CD4-positive, alpha-beta T cell (primary cell): ENCODE results near the gene ETV5. TPM values are rescaled to one million over a fixed set of nuclear protein-coding genes. Genes with fewer than 3 reads are reported as not detected.

ENCODE experiments used
- ATAC-seq: fragments of 200-7000 bp; cut with Tn5 transposase; one replicate; pipeline ENCODE4 v1.10.0; 2022; ENCODE audit warnings: mild to moderate bottlenecking; ENCODE audit not compliant: poor library complexity
- CTCF ChIA-PET: fragments of 350-600 bp; sonication (Branson Sonifier 250); formaldehyde crosslinking; loops from one replicate; lab custom pipeline; 2021; ENCODE audit warnings: antibody characterized with exemption, inconsistent platforms; lab: Charles Lee
- POLR2A ChIA-PET: fragments of 350-600 bp; sonication (Branson Sonifier 250); formaldehyde crosslinking; loops from one replicate; lab custom pipeline; 2021; ENCODE audit warnings: antibody characterized with exemption, inconsistent platforms; lab: Charles Lee
- DNase-seq, 14 experiments: peaks; one replicate each; pipeline ENCODE4 v3.0.0-alpha.2; 2013 to 2020; ENCODE audit warnings: mixed read lengths in 2 of 14
- H3K27ac ChIP-seq, 2 donors: one replicate each; pipeline versions ENCODE4 v1.5.1 to v1.7.0; 2013; ENCODE audit warnings: low read length in 2 of 2, low read depth in 1 of 2, mild to moderate bottlenecking in 1 of 2
- H3K27me3 ChIP-seq, 2 experiments: 1 replicate in 1 of 2; 2 replicates in 1 of 2; pipeline versions ENCODE4 v1.6.1 to v1.7.0; 2013; ENCODE audit warnings: low read length in 2 of 2, control low read depth in 1 of 2, mild to moderate bottlenecking in 1 of 2, moderate library complexity in 1 of 2; ENCODE audit not compliant: insufficient read depth in 2 of 2, control insufficient read depth in 1 of 2
- H3K36me3 ChIP-seq: one replicate; pipeline ENCODE4 v1.6.1; 2013; ENCODE audit warnings: low read length, control low read depth; ENCODE audit not compliant: insufficient read depth
- H3K4me1 ChIP-seq: one replicate; pipeline ENCODE4 v1.6.1; 2013; ENCODE audit warnings: low read length, control low read depth; ENCODE audit not compliant: insufficient read depth
- H3K4me3 ChIP-seq: one replicate; pipeline ENCODE4 v1.5.1; 2013; ENCODE audit warnings: mild to moderate bottlenecking, low read length, moderate library complexity
- H3K9me3 ChIP-seq, 2 experiments: 1 replicate in 1 of 2; 2 replicates in 1 of 2; pipeline versions ENCODE4 v1.6.1 to v1.7.0; 2013; ENCODE audit warnings: low read length in 2 of 2, mild to moderate bottlenecking in 2 of 2, control low read depth in 1 of 2, moderate library complexity in 1 of 2; ENCODE audit not compliant: control insufficient read depth in 1 of 2, insufficient read depth in 1 of 2
- H3K27ac Mint-ChIP-seq: one replicate; pipeline ENCODE4 v1.8.0; 2020; ENCODE audit warnings: mixed read lengths
- H3K27me3 Mint-ChIP-seq: one replicate; pipeline ENCODE4 v1.8.0; 2021; ENCODE audit warnings: mixed read lengths
- H3K36me3 Mint-ChIP-seq: one replicate; pipeline ENCODE4 v1.8.0; 2021; ENCODE audit warnings: low read depth, mixed read lengths
- H3K4me1 Mint-ChIP-seq: one replicate; pipeline ENCODE4 v1.8.0; 2021; ENCODE audit warnings: low read depth, mixed read lengths
- H3K4me3 Mint-ChIP-seq: one replicate; pipeline ENCODE4 v1.8.0; 2020; ENCODE audit warnings: mild to moderate bottlenecking, mixed read lengths
- H3K9me3 Mint-ChIP-seq: one replicate; pipeline ENCODE4 v1.8.0; 2020; ENCODE audit warnings: mixed read lengths
- intact Hi-C, 2 experiments: fragments of 100-400 bp; cut with DNase I in 1 of 2; cut with micrococcal nuclease in 1 of 2; formaldehyde crosslinking; loops; one replicate each; pipeline versions ENCODE4 v1.15.1 to v1.9.0; 2023 to 2025; cut with DNase I, micrococcal nuclease
- total RNA-seq, 174 experiments: library from RNA in 2 of 174; stranded (reverse) in 2 of 174; gene quantifications; one replicate each; pipeline ENCODE4 v1.2.3 and lab custom pipeline; 2021 to 2026
- TF ChIP-seq, protein P1 (sequence below): fragments of 200-600 bp; IDR thresholded peaks from one replicate; pipeline ENCODE4 v1.8.0; 2022; ENCODE audit warnings: antibody characterized with exemption, mild to moderate bottlenecking

ETV5 gene
- total RNA-seq, 2 experiments from 2014 or later = not detected

- H3K27ac ChIP-seq = no peak overlapping the region
- DNase-seq (no peak), ATAC-seq (no peak)
- peaks cover 5% of the 10 kb centered on the region for H3K27me3 Mint-ChIP-seq
- TF ChIP-seq, protein P1, sequence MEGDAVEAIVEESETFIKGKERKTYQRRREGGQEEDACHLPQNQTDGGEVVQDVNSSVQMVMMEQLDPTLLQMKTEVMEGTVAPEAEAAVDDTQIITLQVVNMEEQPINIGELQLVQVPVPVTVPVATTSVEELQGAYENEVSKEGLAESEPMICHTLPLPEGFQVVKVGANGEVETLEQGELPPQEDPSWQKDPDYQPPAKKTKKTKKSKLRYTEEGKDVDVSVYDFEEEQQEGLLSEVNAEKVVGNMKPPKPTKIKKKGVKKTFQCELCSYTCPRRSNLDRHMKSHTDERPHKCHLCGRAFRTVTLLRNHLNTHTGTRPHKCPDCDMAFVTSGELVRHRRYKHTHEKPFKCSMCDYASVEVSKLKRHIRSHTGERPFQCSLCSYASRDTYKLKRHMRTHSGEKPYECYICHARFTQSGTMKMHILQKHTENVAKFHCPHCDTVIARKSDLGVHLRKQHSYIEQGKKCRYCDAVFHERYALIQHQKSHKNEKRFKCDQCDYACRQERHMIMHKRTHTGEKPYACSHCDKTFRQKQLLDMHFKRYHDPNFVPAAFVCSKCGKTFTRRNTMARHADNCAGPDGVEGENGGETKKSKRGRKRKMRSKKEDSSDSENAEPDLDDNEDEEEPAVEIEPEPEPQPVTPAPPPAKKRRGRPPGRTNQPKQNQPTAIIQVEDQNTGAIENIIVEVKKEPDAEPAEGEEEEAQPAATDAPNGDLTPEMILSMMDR = no peak
- intact Hi-C loops = no loop called here
- H3K4me1 Mint-ChIP-seq = no peaks in the 10 kb centered on the region
- no peak overlapping the region for H3K4me3 Mint-ChIP-seq
- H3K4me3 ChIP-seq = no peak overlapping the region
- H3K9me3 Mint-ChIP-seq = no peaks in the 10 kb centered on the region
- H3K36me3 Mint-ChIP-seq = no peaks in the 10 kb centered on the region
- H3K27me3 ChIP-seq = peaks cover 0 to 2% of the 10 kb centered on the region in 2 experiments
- no peak overlapping the region for H3K27ac Mint-ChIP-seq
- no peaks in the 10 kb centered on the region for H3K36me3 ChIP-seq
- ChIA-PET POLR2A (no interaction called here), CTCF (no interaction called here)
- H3K9me3 ChIP-seq = no peaks in the 10 kb centered on the region
- H3K4me1 ChIP-seq = no peaks in the 10 kb centered on the region
Measured at GRCh38 chr3:186137051-186137685, 28.3 kb upstream of the ETV5 start.

- H3K27me3 Mint-ChIP-seq = peaks cover 11% of the 10 kb centered on the region
- DNase-seq = no peak
- no peaks in the 10 kb centered on the region for H3K9me3 ChIP-seq
- H3K4me3 Mint-ChIP-seq = no peak overlapping the region
- ChIA-PET CTCF (no interaction called here), POLR2A (no interaction called here)
- no peaks in the 10 kb centered on the region for H3K36me3 Mint-ChIP-seq
- H3K4me3 ChIP-seq = no peak overlapping the region
- H3K9me3 Mint-ChIP-seq = no peaks in the 10 kb centered on the region
- TF ChIP-seq, protein P1 = no peak
- H3K27me3 ChIP-seq = no peaks in the 10 kb centered on the region
- ATAC-seq = no peak
- no peaks in the 10 kb centered on the region for H3K4me1 ChIP-seq
- H3K4me1 Mint-ChIP-seq = no peaks in the 10 kb centered on the region
- H3K27ac ChIP-seq = no peak overlapping the region
- H3K27ac Mint-ChIP-seq = no peak overlapping the region
- H3K36me3 ChIP-seq = no peaks in the 10 kb centered on the region
- intact Hi-C loops = no loop called here
Measured at GRCh38 chr3:186133980-186134379, 25.1 kb upstream of the ETV5 start.

DNA sequence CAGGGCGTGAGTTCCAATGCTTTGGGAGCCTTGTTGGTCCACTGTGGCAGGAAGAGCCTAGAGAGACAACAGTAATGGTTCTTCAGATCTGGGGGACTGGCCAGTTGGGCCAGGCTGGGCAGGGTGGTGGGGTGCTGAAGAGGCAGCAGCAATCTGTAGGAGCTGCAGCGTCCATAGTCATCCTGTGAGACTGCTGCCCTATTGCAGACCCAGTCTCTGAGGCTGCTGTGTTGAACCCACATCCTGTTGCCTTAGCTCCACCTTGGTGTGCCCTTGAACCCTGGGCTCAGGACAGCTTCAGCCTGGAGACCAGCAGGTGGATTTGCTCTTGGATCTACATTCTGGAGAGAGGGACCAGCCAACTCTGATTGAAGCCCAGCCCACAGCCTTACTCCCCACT is 23.6 kb upstream of the ETV5 start:
- intact Hi-C loops = no loop called here
- no peaks in the 10 kb centered on the region for H3K36me3 ChIP-seq
- TF ChIP-seq, protein P1 = no peak
- Mint-ChIP-seq H3K36me3 (no peaks in the 10 kb centered on the region), H3K27me3 (peaks cover 11% of the 10 kb centered on the region), H3K27ac (no peak overlapping the region), H3K9me3 (no peaks in the 10 kb centered on the region), H3K4me3 (no peak overlapping the region), H3K4me1 (no peaks in the 10 kb centered on the region)
- no peak overlapping the region for H3K27ac ChIP-seq
- H3K4me3 ChIP-seq = no peak overlapping the region
- DNase-seq = no peak
- H3K9me3 ChIP-seq = no peaks in the 10 kb centered on the region
- ATAC-seq = no peak
- ChIA-PET CTCF (no interaction called here), POLR2A (no interaction called here)
- no peaks in the 10 kb centered on the region for H3K4me1 ChIP-seq
- no peaks in the 10 kb centered on the region for H3K27me3 ChIP-seq
